Stimulated activated CD8-positive, alpha-beta memory T cell treated with anti-CD3 and anti-CD28 coated beads, Interleukin-2, amount 100 ng/mL, for 1 hour (primary cell): Measurements from ENCODE around the gene CAMSAP3.

Source experiments
- DNase-seq, 2 donors: peaks; one replicate each; pipeline ENCODE4 v3.0.0-alpha.2; 2020; ENCODE audit warnings: low read depth in 2 of 2

The CAMSAP3 gene

GRCh38 chr19:7578127-7578526, 17.5 kb upstream of the CAMSAP3 start:
- no peak for DNase-seq

GRCh38 chr19:7579182-7579581, 16.5 kb upstream of the CAMSAP3 start:
- DNase-seq: no peak

GRCh38 chr19:7582446-7582845, 13.2 kb upstream of the CAMSAP3 start:
- DNase-seq: no peak

GRCh38 chr19:7589822-7590221, 5.8 kb upstream of the CAMSAP3 start:
- DNase-seq: no peak

GRCh38 chr19:7590256-7590655, 5.4 kb upstream of the CAMSAP3 start:
- no peak for DNase-seq

- no peak for DNase-seq
These were observed 711 bp downstream of the CAMSAP3 start for GRCh38 chr19:7596211-7596937.

- DNase-seq: no peak
These were observed 2.0 kb downstream of the CAMSAP3 start for GRCh38 chr19:7597689-7598088.

GRCh38 chr19:7598180-7598579, 2.5 kb downstream of the CAMSAP3 start:
- no peak for DNase-seq

GRCh38 chr19:7600721-7601120, 5.1 kb downstream of the CAMSAP3 start:
- no peak for DNase-seq

GRCh38 chr19:7602240-7602934, 6.7 kb downstream of the CAMSAP3 start:
- no peak for DNase-seq

- no peak for DNase-seq
These were observed 7.4 kb downstream of the CAMSAP3 start for GRCh38 chr19:7602935-7603497.

- no peak for DNase-seq
These were observed 8.3 kb downstream of the CAMSAP3 start for GRCh38 chr19:7603919-7604318.

- no peak for DNase-seq
These were observed 10.0 kb downstream of the CAMSAP3 start for GRCh38 chr19:7605490-7606222.

GRCh38 chr19:7606289-7606688, 10.6 kb downstream of the CAMSAP3 start:
- DNase-seq: no peak

GRCh38 chr19:7607212-7607873, 11.7 kb downstream of the CAMSAP3 start:
- DNase-seq: no peak

- DNase-seq: no peak
These were observed 12.4 kb downstream of the CAMSAP3 start for GRCh38 chr19:7607874-7608560.

- no peak for DNase-seq
These were observed 15.0 kb downstream of the CAMSAP3 start for GRCh38 chr19:7610491-7611240.

GRCh38 chr19:7611541-7612279, 16.0 kb downstream of the CAMSAP3 start:
- no peak for DNase-seq
